ENCODE measurements around the gene RRAGD. TPM values are rescaled to one million over a fixed set of nuclear protein-coding genes. Genes with fewer than 3 reads are reported as not detected.

Gene RRAGD
- 1 to 10 TPM; 3.5 to 3.9 TPM for total RNA-seq
- polyA plus RNA-seq = 1 to 10 TPM; 1.1 to 2.8 (median 1.6) TPM
- total RNA-seq = 7.3 to 22.0 (median 13.8) reads per million in 6 experiments

- H3K9me3 Mint-ChIP-seq = no peaks in the 10 kb centered on the region
- no peaks in the 10 kb centered on the region for H3K36me3 Mint-ChIP-seq
- peak; percentile 73 to 83 for ATAC-seq
- DNase-seq = peak; percentile 30 to 77 (median 48)
- peak within 1 kb of the TSS; percentile 85 to 99 (median 95) for H3K4me3 Mint-ChIP-seq
- H3K27me3 Mint-ChIP-seq = peaks cover 4 to 21% (median 6%) of the 10 kb centered on the region in 5 donors
- peak within 1 kb of the TSS in 9 of 10 donors; percentile 54 to 92 (median 86) for H3K27ac Mint-ChIP-seq
- H3K4me1 Mint-ChIP-seq = peaks cover 2 to 23% (median 19%) of the 10 kb centered on the region in 4 donors
- POLR2A ChIA-PET = interaction anchor here (0.8 to 1.6 kb wide), 4 partner anchors 10 to 332 kb away, joined by 4 to 8 read pairs (median 6); partner anchors contain the start of genes PNRC1 and UBE2J1
Observed at GRCh38 chr6:89412071-89413005, at the start of gene RRAGD. RRAGD (minus strand) TSS chr6:89412273; CDS start chr6:89411993, 280 bp downstream.

- ATAC-seq = no peak
- Mint-ChIP-seq H3K4me3 (no peak overlapping the region), H3K36me3 (peaks cover 0 to 8% (median 0%) of the 10 kb centered on the region in 3 donors), H3K4me1 (no peaks in the 10 kb centered on the region), H3K27me3 (no peaks in the 10 kb centered on the region), H3K9me3 (peaks cover 0 to 11% (median 3%) of the 10 kb centered on the region in 9 donors), H3K27ac (no peak overlapping the region)
- DNase-seq = no peak
- POLR2A ChIA-PET = no interaction called here
Observed at GRCh38 chr6:89460713-89461112, 48.6 kb upstream of the RRAGD start.

GRCh38 chr6:89459501-89459900 lies 47.4 kb upstream of the RRAGD start:
- ATAC-seq = no peak
- H3K27me3 Mint-ChIP-seq = no peaks in the 10 kb centered on the region
- H3K36me3 Mint-ChIP-seq = peaks cover 0 to 13% (median 0%) of the 10 kb centered on the region in 3 donors
- H3K9me3 Mint-ChIP-seq = peaks cover 0 to 18% (median 3%) of the 10 kb centered on the region in 9 donors
- DNase-seq = no peak
- no peak overlapping the region for H3K27ac Mint-ChIP-seq
- POLR2A ChIA-PET = no interaction called here
- no peak overlapping the region for H3K4me3 Mint-ChIP-seq
- no peaks in the 10 kb centered on the region for H3K4me1 Mint-ChIP-seq

GRCh38 chr6:89458704-89459103 lies 46.6 kb upstream of the RRAGD start:
- ATAC-seq (no peak), DNase-seq (no peak)
- Mint-ChIP-seq H3K27ac (no peak overlapping the region), H3K9me3 (peaks cover 0 to 18% (median 3%) of the 10 kb centered on the region in 9 donors), H3K36me3 (peaks cover 0 to 16% (median 0%) of the 10 kb centered on the region in 3 donors), H3K4me3 (no peak overlapping the region), H3K27me3 (no peaks in the 10 kb centered on the region), H3K4me1 (no peaks in the 10 kb centered on the region)
- POLR2A ChIA-PET = no interaction called here

- no peaks in the 10 kb centered on the region for H3K27me3 Mint-ChIP-seq
Observed at GRCh38 chr6:89454300-89454699, 42.2 kb upstream of the RRAGD start.

GRCh38 chr6:89452281-89452680 lies 40.2 kb upstream of the RRAGD start:
- peaks cover 0 to 18% (median 3%) of the 10 kb centered on the region in 9 donors for H3K9me3 Mint-ChIP-seq

More at GRCh38 chr6:89454300-89454699, 42.2 kb upstream of the RRAGD start:
- no peak overlapping the region for H3K27ac Mint-ChIP-seq
- no peak for ATAC-seq
- H3K9me3 Mint-ChIP-seq = peaks cover 0 to 18% (median 3%) of the 10 kb centered on the region in 9 donors
- no peak for DNase-seq
- H3K4me3 Mint-ChIP-seq = no peak overlapping the region
- peaks cover 0 to 1% (median 0%) of the 10 kb centered on the region in 4 donors for H3K4me1 Mint-ChIP-seq
- POLR2A ChIA-PET = no interaction called here
- peaks cover 0 to 16% (median 0%) of the 10 kb centered on the region in 3 donors for H3K36me3 Mint-ChIP-seq

GRCh38 chr6:89449193-89449592 lies 37.1 kb upstream of the RRAGD start:
- Mint-ChIP-seq H3K4me3 (no peak overlapping the region), H3K27me3 (no peaks in the 10 kb centered on the region), H3K9me3 (no peaks in the 10 kb centered on the region), H3K36me3 (peaks cover 0 to 5% (median 0%) of the 10 kb centered on the region in 3 donors), H3K4me1 (peaks cover 0 to 4% (median 0%) of the 10 kb centered on the region in 4 donors), H3K27ac (no peak overlapping the region)
- POLR2A ChIA-PET = no interaction called here
- DNase-seq = no peak
- no peak for ATAC-seq

More at GRCh38 chr6:89452281-89452680, 40.2 kb upstream of the RRAGD start:
- DNase-seq (no peak), ATAC-seq (no peak)
- H3K27me3 Mint-ChIP-seq = no peaks in the 10 kb centered on the region
- H3K36me3 Mint-ChIP-seq = peaks cover 0 to 19% (median 0%) of the 10 kb centered on the region in 3 donors
- H3K27ac Mint-ChIP-seq = no peak overlapping the region
- peaks cover 0 to 4% (median 0%) of the 10 kb centered on the region in 4 donors for H3K4me1 Mint-ChIP-seq
- POLR2A ChIA-PET = no interaction called here
- H3K4me3 Mint-ChIP-seq = no peak overlapping the region

- no peaks in the 10 kb centered on the region for H3K27me3 Mint-ChIP-seq
- POLR2A ChIA-PET = no interaction called here
- ATAC-seq (no peak), DNase-seq (no peak)
- peaks cover 0 to 4% (median 4%) of the 10 kb centered on the region in 3 donors for H3K36me3 Mint-ChIP-seq
- H3K4me3 Mint-ChIP-seq = no peak overlapping the region
- H3K9me3 Mint-ChIP-seq = no peaks in the 10 kb centered on the region
- no peaks in the 10 kb centered on the region for H3K4me1 Mint-ChIP-seq
- no peak overlapping the region for H3K27ac Mint-ChIP-seq
Observed at GRCh38 chr6:89443658-89444057, 31.6 kb upstream of the RRAGD start.

- H3K27ac Mint-ChIP-seq = no peak overlapping the region
- POLR2A ChIA-PET = no interaction called here
- peaks cover under 1 to 9% (median 4%) of the 10 kb centered on the region in 4 donors for H3K4me1 Mint-ChIP-seq
- H3K27me3 Mint-ChIP-seq = no peaks in the 10 kb centered on the region
- H3K9me3 Mint-ChIP-seq = no peaks in the 10 kb centered on the region
- H3K4me3 Mint-ChIP-seq = no peak overlapping the region
- no peak for DNase-seq
- peaks cover 0 to 4% (median 0%) of the 10 kb centered on the region in 3 donors for H3K36me3 Mint-ChIP-seq
- ATAC-seq = no peak
Observed at GRCh38 chr6:89440200-89440599, 28.1 kb upstream of the RRAGD start.

- Mint-ChIP-seq H3K27ac (no peak overlapping the region), H3K4me1 (peaks cover 5 to 18% (median 14%) of the 10 kb centered on the region in 4 donors), H3K27me3 (no peaks in the 10 kb centered on the region), H3K36me3 (peaks cover 0 to 4% (median 0%) of the 10 kb centered on the region in 3 donors), H3K9me3 (no peaks in the 10 kb centered on the region), H3K4me3 (no peak overlapping the region)
- ATAC-seq = no peak
- POLR2A ChIA-PET = no interaction called here
- no peak for DNase-seq
Observed at GRCh38 chr6:89439014-89439413, 26.9 kb upstream of the RRAGD start.

- no peaks in the 10 kb centered on the region for H3K27me3 Mint-ChIP-seq
- ATAC-seq (no peak), DNase-seq (no peak)
- H3K36me3 Mint-ChIP-seq = peaks cover 0 to 4% (median 0%) of the 10 kb centered on the region in 3 donors
- H3K27ac Mint-ChIP-seq = peak overlapping the region in 1 of 10 donors; percentile 76
- H3K9me3 Mint-ChIP-seq = no peaks in the 10 kb centered on the region
- POLR2A ChIA-PET = no interaction called here
- no peak overlapping the region for H3K4me3 Mint-ChIP-seq
- H3K4me1 Mint-ChIP-seq = peaks cover 5 to 22% (median 18%) of the 10 kb centered on the region in 4 donors
Observed at GRCh38 chr6:89438248-89438647, 26.2 kb upstream of the RRAGD start.

GRCh38 chr6:89436226-89436625 lies 24.2 kb upstream of the RRAGD start:
- Mint-ChIP-seq H3K4me1 (peaks cover 10 to 34% (median 28%) of the 10 kb centered on the region in 4 donors), H3K27me3 (no peaks in the 10 kb centered on the region), H3K4me3 (no peak overlapping the region), H3K9me3 (no peaks in the 10 kb centered on the region), H3K27ac (peak overlapping the region in 5 of 10 donors; percentile 3 to 40 (median 13)), H3K36me3 (no peaks in the 10 kb centered on the region)
- ATAC-seq (no peak), DNase-seq (no peak)
- POLR2A ChIA-PET = no interaction called here

- peaks cover 10 to 34% (median 28%) of the 10 kb centered on the region in 4 donors for H3K4me1 Mint-ChIP-seq
- H3K27ac Mint-ChIP-seq = peak overlapping the region in 5 of 10 donors; percentile 5 to 57 (median 23)
- ATAC-seq = no peak
- POLR2A ChIA-PET = no interaction called here
- H3K9me3 Mint-ChIP-seq = no peaks in the 10 kb centered on the region
- peaks cover 0 to 1% (median 0%) of the 10 kb centered on the region in 5 donors for H3K27me3 Mint-ChIP-seq
- peak overlapping the region in 5 of 10 donors; percentile 24 to 52 (median 37) for H3K4me3 Mint-ChIP-seq
- no peaks in the 10 kb centered on the region for H3K36me3 Mint-ChIP-seq
- DNase-seq = no peak
Observed at GRCh38 chr6:89434954-89435353, 22.9 kb upstream of the RRAGD start.
